Kidney glomerular epithelial cell (primary cell): ENCODE measurements around the gene RAD9A.
A peak's percentile ranks its signal among the peaks of the same experiment; 100 is the strongest.

Experiments used
- DNase-seq: peaks from one replicate; lab custom pipeline; 2025; lab: John Stamatoyannopoulos, UW

Gene RAD9A

DNA sequence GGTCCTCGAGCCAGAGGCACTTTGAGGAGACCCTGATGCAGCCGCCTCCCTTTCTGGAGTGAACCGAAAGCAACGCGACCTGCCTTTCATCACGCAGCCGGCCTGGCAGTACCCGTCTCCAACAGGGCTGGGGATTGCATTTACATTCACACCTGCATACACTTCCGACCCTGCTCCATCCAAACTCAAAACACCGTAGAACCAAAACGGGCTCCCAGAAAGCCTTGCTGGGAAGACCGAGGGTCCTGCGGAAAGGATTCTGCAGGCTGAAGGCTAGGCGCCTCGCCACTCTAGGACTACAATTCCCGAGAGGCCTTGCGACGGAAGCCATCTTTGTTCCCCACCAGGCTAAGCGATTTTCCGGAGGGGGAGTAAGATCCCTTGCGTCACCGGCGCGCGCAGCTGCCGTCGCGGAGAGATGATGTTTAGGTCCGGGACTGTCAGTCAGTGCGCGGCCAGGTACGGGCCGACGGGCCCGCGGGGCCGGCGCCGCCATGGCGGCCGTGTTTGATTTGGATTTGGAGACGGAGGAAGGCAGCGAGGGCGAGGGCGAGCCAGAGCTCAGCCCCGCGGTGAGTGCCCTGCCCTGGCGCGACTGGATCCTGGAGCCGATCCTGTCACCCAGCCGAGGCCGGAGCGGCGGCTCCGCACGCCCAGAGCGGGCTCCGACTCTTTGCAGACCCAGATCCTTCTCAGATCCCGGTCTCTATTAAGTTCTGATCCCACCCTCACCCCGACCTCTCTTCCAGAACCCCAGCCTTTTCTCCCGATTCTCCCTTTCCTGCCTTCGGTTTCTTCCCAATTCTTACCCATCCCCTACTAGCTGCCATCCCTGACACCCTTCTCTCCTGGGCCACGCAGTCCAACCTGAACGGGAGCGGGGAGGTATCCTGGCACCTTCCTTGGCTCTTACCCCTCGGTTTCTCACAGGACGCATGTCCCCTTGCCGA is 36.5 kb downstream of the RAD9A start, which contains the start of gene RPS6KB2:
TSS of gene RPS6KB2 (plus strand) at position 443 of the 950 bp plus-strand sequence. CDS start at position 495, 52 bp downstream.
- peak; percentile 93 for DNase-seq

DNA sequence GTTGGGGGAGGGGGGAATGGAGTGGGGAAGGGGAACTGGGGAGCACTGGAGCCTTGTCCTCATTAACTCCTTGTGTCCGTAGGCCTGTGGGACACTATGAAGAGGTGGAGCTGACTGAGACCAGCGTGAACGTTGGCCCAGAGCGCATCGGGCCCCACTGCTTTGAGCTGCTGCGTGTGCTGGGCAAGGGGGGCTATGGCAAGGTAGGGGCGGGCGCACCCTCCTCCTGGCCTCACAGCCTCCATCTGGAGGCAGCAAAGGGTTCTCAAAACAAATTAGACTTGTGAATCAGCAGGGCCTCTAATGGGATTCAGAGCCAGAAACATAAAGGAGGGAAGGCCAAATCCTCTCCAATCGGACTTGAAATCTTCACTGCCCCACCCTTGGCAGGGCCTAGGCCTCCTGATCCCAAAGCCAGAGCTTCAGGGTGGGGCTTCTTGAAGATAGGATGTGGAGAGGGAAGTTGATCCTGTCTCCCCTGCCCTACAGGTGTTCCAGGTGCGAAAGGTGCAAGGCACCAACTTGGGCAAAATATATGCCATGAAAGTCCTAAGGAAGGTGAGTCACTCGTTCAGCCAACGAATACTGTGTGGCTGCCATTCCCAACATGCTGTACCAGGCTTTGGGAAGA is 37.4 kb downstream of the RAD9A start:
- no peak for DNase-seq

DNA sequence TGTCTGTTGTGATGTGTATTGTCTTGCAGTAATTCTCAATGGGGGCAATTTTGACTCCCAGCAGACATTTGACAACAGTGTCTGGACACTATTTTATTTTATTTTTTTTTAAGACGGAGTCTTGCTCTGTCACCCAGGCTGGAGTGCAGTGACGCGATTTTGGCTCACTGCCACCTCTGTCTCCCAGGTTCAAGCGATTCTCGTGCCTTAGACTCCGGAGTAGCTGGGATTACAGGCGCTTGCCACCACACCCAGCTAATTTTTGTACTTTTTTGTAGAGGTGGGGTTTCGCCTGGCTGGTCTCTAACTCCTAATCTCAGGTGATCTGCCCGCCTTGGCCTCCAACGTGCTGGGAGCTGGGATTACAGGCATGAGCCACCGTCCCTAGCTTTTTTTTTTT is 37.9 kb downstream of the RAD9A start:
- DNase-seq: no peak

DNA sequence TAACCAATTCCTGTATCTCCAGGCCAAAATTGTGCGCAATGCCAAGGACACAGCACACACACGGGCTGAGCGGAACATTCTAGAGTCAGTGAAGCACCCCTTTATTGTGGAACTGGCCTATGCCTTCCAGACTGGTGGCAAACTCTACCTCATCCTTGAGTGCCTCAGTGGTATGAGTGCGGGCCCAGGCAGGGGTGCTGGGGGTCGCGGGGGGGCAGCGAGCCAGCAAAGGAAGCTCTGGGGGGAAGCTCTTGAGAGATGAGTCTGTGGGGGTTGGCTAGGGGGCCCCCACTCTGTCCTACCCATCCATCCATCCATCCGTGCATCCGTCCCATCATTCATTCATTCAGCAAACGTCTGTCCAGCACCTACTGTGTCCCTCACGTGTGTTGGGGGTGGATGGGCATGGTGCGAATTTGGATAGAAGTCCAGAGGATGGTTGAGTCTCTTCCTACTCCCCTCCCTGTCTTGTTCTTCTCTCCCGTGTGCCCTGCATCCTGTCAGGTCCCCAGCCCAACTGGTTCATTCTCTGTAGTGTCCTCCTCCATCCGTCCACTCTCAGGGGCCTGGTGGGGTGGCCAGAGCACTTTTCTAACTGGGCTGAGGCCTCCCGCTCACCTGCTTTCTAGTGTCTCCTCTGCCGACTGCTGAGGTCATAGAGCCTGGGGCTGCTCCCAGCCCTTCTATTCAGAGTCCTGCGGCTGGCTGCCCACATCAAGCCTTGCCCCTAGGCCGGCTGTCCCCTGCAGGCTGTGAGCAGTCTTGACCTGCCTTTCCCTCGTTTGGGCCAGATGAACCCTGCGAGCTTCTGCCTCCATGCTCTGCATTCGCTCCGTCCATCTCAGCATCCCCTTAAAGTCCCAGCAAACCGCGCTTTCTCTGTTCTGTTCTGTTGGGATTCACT is 39.8 kb downstream of the RAD9A start:
- no peak for DNase-seq

DNA sequence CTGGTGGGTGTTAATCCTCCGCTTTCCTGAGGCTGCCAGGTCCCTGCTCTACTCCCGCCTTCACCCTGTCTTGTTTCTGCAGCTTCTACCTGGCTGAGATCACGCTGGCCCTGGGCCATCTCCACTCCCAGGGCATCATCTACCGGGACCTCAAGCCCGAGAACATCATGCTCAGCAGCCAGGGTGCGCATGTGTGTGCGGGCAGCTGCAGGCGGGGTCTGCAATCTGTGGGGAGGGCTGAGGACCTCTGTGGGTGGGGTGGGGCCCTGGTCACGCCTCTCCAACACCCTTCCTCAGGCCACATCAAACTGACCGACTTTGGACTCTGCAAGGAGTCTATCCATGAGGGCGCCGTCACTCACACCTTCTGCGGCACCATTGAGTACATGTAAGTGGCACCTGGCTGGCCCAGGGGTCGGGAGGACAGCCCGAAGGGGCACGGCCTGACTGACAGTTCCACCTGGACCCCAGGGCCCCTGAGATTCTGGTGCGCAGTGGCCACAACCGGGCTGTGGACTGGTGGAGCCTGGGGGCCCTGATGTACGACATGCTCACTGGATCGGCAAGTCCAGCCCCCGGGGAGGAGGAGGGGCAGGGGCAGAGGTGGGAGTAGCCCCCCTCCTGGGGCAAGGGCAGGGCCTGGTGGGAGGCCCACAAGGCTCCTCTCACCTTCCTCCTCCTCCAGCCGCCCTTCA is 41.0 kb downstream of the RAD9A start:
- DNase-seq: no peak

DNA sequence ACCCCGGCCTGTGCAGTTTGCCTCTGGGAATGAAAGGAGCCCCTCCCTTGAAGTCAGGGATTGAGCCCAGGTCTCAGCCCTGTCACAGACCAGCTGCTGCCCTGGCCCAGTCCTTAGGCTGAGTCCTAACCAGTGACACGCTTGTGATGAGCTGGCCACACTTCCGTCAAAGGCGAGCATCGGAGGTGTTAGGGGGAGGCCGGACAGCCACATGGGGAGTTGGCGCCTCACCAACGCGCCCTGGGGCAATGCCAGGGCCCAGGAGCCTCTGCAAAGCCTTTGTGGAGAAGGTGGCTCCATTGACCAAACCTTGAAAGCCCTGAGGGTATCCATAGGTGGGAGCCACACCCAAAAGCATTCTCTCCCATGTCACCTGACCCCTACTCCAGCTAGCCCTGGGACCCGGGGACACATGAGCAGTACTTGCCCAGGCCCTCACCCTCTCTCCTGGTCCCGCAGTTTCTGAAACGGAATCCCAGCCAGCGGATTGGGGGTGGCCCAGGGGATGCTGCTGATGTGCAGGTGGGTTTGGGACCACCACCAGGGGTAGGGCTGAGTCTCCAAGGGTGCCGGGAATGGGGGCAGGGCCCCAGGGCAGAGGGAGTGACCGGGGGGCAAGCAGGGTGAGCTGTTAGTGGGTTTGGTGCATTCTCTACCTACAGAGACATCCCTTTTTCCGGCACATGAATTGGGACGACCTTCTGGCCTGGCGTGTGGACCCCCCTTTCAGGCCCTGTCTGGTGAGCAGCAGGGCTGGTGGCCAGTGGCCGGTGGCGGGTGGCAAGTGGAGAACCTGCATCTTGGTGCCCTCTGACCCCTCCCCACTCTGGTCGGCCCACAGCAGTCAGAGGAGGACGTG is 42.0 kb downstream of the RAD9A start:
- DNase-seq: no peak

DNA sequence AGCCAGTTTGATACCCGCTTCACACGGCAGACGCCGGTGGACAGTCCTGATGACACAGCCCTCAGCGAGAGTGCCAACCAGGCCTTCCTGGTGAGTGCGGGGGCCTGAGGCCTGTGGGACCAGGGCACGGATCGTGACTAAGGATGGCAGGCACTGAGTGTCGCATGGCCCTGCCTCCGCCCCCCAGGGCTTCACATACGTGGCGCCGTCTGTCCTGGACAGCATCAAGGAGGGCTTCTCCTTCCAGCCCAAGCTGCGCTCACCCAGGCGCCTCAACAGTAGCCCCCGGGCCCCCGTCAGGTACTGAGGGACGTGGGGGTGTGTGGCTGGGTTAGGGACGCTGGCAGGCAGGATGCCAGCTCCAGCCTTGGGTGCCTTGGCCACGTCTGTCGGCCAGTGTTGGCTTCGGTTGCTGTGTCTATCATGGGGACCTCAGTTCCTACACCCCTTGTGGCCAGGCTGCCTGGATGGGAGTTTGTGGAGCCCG is 42.7 kb downstream of the RAD9A start:
- no peak for DNase-seq

DNA sequence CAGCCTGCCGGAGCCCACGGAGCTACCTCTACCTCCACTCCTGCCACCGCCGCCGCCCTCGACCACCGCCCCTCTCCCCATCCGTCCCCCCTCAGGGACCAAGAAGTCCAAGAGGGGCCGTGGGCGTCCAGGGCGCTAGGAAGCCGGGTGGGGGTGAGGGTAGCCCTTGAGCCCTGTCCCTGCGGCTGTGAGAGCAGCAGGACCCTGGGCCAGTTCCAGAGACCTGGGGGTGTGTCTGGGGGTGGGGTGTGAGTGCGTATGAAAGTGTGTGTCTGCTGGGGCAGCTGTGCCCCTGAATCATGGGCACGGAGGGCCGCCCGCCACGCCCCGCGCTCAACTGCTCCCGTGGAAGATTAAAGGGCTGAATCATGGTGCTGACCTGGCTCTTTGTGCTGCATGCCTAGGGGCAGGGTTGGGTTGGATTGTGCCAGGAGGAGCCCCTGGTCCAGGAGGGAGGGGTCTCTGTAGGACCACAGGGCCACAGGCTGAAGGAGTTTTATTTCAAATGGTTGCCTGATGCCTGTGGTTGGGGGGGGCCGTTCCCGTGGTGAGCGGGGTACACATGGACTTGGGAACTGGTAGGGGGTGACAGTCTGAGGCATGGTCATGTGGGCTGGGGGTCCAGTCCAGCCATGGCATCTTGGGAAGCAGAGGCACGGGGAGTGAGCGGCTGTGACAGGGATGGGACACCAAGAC is 43.4 kb downstream of the RAD9A start:
- no peak for DNase-seq

DNA sequence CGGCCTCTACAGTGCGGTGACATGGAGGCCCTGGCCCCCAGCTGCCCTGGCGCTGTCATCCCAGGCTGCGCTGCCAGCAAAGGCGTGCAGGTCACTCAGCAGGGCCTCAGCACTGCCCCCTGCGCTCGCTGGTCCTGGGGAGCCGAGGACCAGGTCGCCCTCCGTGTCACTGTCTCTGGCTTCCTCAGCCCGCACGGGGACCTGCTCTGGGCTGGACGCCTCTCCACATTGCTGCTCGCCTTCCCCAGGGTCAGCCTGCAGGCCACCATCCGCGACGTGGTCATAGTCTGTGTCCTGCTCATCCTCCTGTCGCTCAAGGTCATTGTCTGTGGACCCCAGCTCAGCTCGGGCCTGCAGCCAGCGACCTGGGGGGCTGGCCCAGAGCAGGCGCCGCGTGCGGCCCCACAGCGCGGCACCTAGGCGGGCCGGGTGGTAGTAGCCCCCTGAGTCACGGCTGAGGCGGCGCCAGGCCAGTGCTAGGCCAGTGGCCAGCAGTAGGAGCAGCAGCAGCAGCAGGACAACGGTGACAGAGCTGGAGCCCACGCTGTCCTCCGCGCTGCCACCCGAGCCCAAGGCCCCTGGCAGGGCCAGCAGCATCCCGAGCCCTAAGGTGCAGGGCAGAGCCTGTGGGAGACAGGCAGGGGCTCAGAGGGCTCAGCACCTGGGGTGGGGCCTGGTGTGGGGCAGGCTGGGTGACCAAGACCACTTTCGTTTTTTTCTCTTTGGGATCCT is 44.1 kb downstream of the RAD9A start:
- no peak for DNase-seq

DNA sequence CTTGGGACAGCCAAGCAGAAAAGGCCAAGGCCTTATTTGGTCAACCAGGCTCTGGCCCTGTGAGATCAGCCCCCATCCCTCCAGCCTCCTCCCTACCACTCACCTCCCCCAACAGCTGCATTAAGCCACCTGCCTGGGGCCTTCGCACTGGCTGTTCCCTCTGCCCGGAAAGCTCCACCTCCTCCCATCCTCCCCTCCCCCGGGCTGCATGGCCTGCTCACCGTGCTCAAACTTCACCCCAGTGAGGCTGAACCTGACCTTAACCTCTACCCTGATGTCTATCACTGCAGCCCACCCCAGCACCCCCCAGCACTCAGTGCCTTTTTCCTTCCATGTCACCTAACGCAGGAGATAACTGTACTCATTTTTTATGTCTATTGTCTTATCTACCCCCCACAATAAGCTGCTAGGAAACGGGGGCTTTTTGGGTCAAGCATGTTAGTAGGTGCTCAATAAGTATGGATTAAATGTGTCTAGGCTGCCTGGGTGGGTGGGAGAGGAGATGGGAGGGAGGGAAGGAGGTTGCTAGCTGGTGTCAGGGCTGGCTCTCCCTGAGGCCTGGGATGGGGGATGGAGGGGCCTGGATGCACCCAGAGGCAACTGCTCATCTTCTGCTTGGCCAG is 44.8 kb downstream of the RAD9A start:
- no peak for DNase-seq

DNA sequence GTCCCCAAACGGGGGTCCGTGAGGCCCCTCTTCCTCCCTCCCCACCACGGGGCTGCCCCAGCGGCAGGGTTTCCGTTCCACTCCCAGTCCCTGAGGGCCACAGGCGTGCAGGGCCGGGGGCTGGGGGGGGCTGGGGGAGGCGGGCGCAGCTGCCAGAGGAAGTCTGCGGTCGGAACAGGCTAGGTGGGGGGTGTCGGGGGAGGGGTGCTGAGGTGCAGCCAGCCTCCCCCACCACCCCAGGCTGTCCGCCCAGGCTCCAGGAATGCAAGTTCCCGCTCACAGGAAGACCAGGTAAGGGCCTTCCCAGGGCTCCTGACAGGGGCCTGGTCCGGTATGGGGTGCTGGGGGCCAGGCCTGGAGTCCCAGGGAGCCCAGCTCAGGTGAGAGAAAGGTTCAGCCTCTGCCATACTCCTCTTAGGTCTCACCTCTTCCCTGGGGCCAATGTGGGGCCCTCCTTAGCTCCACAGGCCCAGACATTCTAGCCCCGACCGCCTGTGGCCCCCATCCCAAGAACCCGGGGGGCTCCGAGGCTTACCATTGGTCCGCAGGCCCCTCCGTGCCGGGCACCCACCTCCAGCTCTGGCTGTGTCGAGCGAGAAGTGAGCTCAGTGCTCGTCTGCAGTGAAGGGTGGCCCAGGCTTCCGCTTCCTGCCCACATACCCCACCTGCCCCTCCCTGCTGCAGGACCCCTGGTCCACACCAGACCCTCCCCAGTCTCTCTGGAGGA is 45.5 kb downstream of the RAD9A start, which contains the start of gene PTPRCAP:
TSS of gene PTPRCAP (minus strand) at position 601 of the 727 bp plus-strand sequence. CDS start at position 538, 63 bp downstream.
- DNase-seq: no peak

DNA sequence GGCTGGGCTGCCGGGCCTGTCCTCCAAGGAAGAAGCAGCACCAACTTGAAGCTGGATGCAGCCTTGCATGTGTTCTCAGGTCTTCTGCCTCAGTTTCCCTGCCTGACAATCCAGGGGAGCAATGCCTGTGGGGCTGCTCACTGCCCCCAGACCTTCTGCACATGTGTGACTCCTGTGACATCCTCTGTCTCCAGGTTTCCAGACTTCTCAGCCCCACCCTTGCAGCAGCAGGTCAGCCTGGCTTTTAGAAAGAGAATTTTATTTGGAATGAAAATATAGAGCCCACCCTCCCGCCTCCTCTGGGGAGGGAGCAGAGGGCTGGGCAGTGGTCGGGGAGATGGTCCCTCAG is 46.0 kb downstream of the RAD9A start:
- no peak for DNase-seq

DNA sequence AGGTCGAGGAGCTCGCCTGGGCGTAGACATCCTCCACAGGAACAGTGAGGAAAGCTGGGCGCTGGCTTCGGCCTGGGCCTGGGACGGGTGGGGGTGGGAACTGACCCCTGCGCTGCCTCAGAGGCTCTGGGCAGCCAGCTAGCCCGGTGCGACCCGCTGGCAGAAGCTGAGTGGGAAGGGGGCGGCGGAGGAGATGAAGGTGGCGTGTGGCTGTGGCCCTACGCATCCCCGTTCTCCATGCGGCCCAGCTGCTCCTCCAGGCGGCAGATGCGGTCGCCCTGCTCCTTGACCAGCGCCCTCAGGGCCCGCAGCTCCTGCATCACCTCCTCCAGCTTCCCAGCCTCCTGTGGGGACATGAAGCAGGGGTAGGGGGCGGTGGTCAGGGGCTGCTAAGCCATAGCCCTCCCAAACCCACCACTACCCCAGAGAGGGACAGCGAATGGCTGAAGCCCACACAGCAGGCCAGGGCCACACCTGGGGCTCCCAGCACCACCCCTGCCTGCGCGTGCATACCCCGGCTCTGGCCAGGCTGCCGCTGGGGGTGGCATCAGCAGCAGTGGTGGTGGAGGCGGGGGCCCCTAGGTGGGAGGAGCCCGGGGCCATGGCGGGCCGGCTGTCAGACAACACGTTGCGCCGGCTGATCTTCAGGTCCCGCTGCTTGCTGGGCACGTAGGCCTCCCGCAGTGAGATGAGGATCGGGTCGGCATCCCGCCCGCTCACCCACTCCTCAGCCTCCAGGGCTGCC is 46.5 kb downstream of the RAD9A start:
- DNase-seq: no peak

DNA sequence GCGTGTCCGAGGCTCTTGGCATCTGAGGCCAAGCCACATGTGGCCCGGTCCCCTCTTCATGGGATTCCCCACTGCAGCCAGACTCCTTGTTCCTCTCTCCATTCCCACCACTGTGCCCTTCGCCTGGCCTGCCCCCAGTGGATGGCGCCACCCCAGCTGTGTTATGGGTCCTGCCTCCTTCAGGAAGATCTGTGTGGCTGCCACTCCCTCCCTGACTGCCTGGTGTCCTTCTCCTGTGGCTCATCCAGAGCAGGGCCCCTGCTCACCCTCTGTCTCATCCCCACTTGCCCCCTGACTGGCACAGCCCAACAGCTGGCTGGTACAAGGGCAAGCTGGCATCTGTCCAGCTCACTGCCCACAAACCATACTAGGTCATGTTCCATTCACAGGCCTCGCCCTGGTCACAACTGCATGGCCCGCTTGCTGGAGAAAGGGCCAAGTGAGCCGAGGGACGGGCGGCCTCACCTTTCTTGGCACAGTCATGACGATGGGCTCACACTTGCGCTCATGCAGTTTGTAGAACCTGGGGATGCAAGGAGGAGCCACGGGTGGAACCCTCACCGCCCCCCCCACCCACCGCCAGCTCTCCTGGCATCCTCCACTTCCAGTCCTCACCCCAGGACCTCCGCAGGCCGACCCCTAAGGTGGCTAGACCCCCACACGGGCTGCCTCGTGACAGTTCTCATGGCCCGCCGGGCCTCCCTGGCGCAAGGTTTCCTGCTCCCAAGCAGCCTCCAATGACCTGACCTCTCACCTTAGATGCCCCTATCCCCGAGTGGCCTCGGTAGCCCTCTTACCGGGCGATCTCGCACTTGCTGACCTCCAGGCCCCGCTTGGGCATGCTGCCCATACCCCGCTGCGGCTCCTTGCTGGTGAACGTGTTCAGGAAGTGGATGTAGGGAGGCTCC is 47.8 kb downstream of the RAD9A start:
- DNase-seq: no peak

DNA sequence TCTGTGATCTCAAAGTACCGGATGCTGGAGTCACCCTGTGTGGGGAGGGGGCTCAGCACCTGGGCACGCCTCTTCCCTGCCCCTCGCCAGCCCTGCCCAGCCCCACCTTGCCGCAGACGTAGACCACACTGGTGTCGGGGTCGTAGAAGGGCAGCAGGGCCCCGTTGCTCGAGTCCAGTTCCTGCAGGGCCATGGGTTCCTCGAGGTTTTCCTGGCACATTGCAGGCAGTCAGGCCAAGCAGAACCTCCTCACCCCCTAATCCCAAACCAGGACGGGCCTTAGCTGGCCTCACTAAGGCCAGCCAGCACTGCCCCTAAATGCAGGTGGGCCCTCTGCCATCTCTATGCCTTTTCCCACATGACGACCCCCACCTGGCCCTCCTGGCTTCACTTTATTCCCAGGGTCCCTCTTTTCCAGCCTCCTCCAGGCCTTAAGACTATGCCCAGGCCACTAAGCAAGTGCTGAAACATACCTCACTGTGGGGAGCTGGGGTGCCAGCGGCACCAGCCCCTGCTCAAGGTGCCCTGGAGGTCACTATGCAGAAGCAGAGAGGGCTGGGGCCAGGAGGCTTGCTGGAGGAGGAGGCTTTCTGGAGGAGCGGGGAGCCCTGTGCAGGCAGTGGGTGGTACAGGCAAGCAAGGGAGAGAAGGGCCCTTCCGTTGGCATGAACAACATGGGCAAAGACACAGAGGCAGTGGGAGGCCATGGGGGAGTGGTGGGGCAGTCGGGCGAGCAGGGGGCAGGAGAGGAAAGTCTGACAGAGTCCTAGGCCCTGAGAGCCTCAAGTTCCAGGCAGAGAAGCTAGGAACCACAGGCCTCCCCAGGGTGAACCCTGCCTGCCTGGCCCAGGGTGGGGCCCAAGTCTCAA is 48.7 kb downstream of the RAD9A start:
- no peak for DNase-seq
